ENCODE data around the gene ELF3. TPM values are rescaled to one million over a fixed set of nuclear protein-coding genes. Genes with fewer than 3 reads are reported as not detected.
A peak's percentile ranks its signal among the peaks of the same experiment; 100 is the strongest.
"Not testable (repeated sequence)": the region's sequence is repeated elsewhere in the genome, so short reads cannot be mapped to it uniquely, and the experiment has no call there.

The ELF3 gene
- total RNA-seq, 2 donors from 2014 or later: 93.7 to 293 TPM

DNA sequence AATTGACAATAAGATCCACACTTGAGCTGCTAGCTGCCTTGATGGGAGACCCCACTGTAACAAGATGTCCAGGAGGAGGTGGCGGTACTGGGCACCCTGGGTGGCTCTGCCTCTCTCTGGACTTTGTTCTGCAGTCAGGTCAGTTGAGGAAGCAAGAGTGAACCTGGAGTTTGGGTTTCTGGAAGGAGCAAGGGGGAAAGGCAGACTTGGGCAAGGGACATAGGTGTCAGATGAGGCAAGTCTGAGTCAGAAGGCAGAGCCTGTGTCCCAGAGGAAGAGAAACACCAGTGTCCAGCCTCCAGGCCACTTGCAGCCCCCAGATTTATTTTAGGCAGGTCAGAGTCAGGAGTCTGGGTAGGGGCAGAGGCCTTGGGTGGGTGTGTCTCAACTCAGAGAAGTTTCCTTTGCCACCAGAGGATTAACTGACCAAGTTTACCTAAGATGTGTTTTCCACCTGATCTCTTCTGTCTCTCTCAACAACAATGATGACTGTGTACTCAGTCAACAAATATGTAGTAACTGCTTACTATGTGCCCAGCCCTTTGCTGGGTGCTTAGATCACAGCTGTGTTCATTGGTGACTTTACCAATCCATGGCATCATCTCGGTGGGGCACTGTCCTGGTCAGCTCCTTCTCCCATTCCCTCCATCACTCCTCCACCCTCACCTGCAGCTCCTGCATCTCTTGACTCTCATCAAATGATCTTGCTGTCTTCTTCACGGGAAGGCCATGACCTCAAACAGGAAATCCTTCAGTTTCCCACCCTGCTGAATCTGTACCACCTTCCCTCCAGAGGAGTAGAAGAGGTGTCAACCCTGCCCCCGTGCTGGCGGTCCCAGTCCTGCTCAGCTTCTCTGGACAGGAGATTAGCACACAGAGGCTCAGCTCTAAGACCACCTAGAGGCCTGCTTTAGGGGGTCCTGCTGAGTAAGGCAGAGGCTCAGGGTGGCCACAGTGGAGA is 36.6 kb downstream of the ELF3 start:
- H3K4me3 ChIP-seq: no peak overlapping the region
- DNase-seq: peak in 1 of 4 donors; percentile 20
- H3K4me1 ChIP-seq: peaks cover 75% of the 10 kb centered on the region
- no peaks in the 10 kb centered on the region for H3K27me3 ChIP-seq
- H3K36me3 ChIP-seq (replicated peaks in 1 of 2; ENCODE audit: insufficient read depth in 1 of 2, low read depth in 2 of 2): no peaks in the 10 kb centered on the region
- 62 to 70% methylated on average over 4 to 5 of the region's 5 CpGs for WGBS, 2 donors
- peak; percentile 12 for ATAC-seq
- no peaks in the 10 kb centered on the region for H3K9me3 ChIP-seq
- TF ChIP-seq POLR2A (IDR thresholded peaks at IDR 0.05): no peak
- TF ChIP-seq, protein P1, sequence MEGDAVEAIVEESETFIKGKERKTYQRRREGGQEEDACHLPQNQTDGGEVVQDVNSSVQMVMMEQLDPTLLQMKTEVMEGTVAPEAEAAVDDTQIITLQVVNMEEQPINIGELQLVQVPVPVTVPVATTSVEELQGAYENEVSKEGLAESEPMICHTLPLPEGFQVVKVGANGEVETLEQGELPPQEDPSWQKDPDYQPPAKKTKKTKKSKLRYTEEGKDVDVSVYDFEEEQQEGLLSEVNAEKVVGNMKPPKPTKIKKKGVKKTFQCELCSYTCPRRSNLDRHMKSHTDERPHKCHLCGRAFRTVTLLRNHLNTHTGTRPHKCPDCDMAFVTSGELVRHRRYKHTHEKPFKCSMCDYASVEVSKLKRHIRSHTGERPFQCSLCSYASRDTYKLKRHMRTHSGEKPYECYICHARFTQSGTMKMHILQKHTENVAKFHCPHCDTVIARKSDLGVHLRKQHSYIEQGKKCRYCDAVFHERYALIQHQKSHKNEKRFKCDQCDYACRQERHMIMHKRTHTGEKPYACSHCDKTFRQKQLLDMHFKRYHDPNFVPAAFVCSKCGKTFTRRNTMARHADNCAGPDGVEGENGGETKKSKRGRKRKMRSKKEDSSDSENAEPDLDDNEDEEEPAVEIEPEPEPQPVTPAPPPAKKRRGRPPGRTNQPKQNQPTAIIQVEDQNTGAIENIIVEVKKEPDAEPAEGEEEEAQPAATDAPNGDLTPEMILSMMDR (IDR thresholded peaks at IDR 0.05): no peak
- H3K27ac ChIP-seq: peak overlapping the region; percentile 79 to 97 (median 92)
- intact Hi-C loops (cut with DNase I): no loop called here

- Histone ChIP-seq H3K9me3 (no peaks in the 10 kb centered on the region), H3K27me3 (no peaks in the 10 kb centered on the region), H3K4me1 (peaks cover 65% of the 10 kb centered on the region), H3K27ac (peak overlapping the region; percentile 79 to 97 (median 92)), H3K36me3 (replicated peaks in 1 of 2; ENCODE audit: insufficient read depth in 1 of 2, low read depth in 2 of 2) (no peaks in the 10 kb centered on the region), H3K4me3 (no peak overlapping the region)
- ATAC-seq (no peak), DNase-seq (peak in 3 of 4 donors; percentile 42 to 60 (median 59))
- 53% methylated on average over 4 of the region's 4 CpGs for WGBS, 2 donors
- no peak for TF ChIP-seq POLR2A (IDR thresholded peaks at IDR 0.05)
- TF ChIP-seq, protein P1 (IDR thresholded peaks at IDR 0.05): no peak
- intact Hi-C loops (cut with DNase I): no loop called here
Measured at GRCh38 chr1:202047977-202048376, 37.6 kb downstream of the ELF3 start.

DNA sequence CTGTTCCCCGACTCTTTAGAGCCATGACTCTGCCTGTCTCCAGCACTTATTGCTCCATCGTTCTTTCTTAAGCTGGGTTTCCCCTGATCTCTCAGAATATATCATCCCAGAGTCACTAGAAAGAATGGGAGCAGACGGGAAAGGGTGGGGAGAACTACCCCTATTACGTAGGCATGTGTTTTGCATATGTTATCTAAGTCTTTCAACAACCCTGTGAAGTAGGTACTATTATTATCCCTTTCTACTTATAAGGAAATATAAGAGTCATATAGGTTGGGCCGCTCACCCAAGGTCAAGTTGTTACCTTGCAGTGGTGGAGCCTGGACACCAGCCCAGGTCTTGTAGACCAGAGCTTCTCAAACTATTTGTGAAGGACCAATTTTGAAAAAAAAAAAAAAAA is 38.7 kb downstream of the ELF3 start:
- Histone ChIP-seq H3K9me3 (no peaks in the 10 kb centered on the region), H3K27ac (peak overlapping the region; percentile 58 to 97 (median 92)), H3K36me3 (replicated peaks in 1 of 2; ENCODE audit: insufficient read depth in 1 of 2, low read depth in 2 of 2) (no peaks in the 10 kb centered on the region), H3K27me3 (no peaks in the 10 kb centered on the region), H3K4me3 (no peak overlapping the region), H3K4me1 (peaks cover 54% of the 10 kb centered on the region)
- TF ChIP-seq, protein P1 (IDR thresholded peaks at IDR 0.05): no peak
- no peak for TF ChIP-seq POLR2A (IDR thresholded peaks at IDR 0.05)
- DNase-seq (peak; percentile 54 to 87 (median 78)), ATAC-seq (peak; percentile 36)
- 44 to 49% methylated on average over 5 of the region's 5 CpGs for WGBS, 2 donors
- intact Hi-C loops (cut with DNase I): no loop called here

DNA sequence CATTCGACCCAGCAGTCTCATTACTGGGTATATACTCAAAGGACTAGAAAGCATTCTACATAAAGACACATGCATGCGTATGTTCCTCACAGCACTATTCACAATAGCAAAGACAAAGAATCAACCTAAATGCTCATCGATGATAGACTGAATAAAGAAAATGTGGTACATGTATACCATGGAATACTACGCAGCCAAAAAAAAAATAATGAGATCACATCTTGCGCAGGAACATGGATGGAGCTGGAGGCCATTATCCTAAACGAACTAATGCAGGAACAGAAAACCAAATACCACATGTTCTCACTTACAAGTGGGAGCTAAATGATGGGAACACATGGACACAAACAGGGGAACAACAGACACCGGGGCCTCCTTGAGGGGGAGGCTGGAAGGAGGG is 43.7 kb downstream of the ELF3 start:
- no peak for ATAC-seq
- Histone ChIP-seq H3K27ac (no peak overlapping the region), H3K4me3 (no peak overlapping the region), H3K4me1 (peaks cover 38% of the 10 kb centered on the region), H3K36me3 (replicated peaks in 1 of 2; ENCODE audit: insufficient read depth in 1 of 2, low read depth in 2 of 2) (no peaks in the 10 kb centered on the region), H3K27me3 (no peaks in the 10 kb centered on the region), H3K9me3 (no peaks in the 10 kb centered on the region)
- TF ChIP-seq POLR2A (IDR thresholded peaks at IDR 0.05): no peak
- DNase-seq: no peak
- intact Hi-C loops (cut with DNase I): no loop called here
- 89 to 94% methylated on average over 7 of the region's 7 CpGs for WGBS, 2 donors

- H3K36me3 ChIP-seq (replicated peaks in 1 of 2; ENCODE audit: insufficient read depth in 1 of 2, low read depth in 2 of 2); H3K9me3 ChIP-seq; ATAC-seq; DNase-seq; intact Hi-C loops (cut with DNase I); H3K27ac ChIP-seq; H3K4me3 ChIP-seq; H3K27me3 ChIP-seq: not testable (repeated sequence)
- peaks cover 32% of the 10 kb centered on the region for H3K4me1 ChIP-seq
- WGBS, 2 donors: 81 to 91% methylated on average over 4 of the region's 4 CpGs
Measured at GRCh38 chr1:202054673-202055072, 44.3 kb downstream of the ELF3 start.

Measured in body of pancreas (tissue), 4 donors.